Activated naive CD4-positive, alpha-beta T cell treated with anti-CD3 and anti-CD28 coated beads, Interleukin-2, amount 50 U/mL, for 24 hours (primary cell): ENCODE data around the gene MTA1.

Experiments used
- H3K27ac Mint-ChIP-seq: one replicate; pipeline ENCODE4 v1.8.0; 2021; ENCODE audit warnings: mild to moderate bottlenecking, mixed read lengths
- H3K27me3 Mint-ChIP-seq: one replicate; pipeline ENCODE4 v1.8.0; 2021; ENCODE audit warnings: mixed read lengths
- H3K36me3 Mint-ChIP-seq: one replicate; pipeline ENCODE4 v1.8.0; 2021; ENCODE audit warnings: mixed read lengths
- H3K4me1 Mint-ChIP-seq: one replicate; pipeline ENCODE4 v1.8.0; 2021; ENCODE audit warnings: mixed read lengths
- H3K4me3 Mint-ChIP-seq: one replicate; pipeline ENCODE4 v1.8.0; 2021; ENCODE audit warnings: mild to moderate bottlenecking, mixed read lengths
- H3K9me3 Mint-ChIP-seq: one replicate; pipeline ENCODE4 v1.8.0; 2021; ENCODE audit warnings: mixed read lengths

The MTA1 gene

DNA sequence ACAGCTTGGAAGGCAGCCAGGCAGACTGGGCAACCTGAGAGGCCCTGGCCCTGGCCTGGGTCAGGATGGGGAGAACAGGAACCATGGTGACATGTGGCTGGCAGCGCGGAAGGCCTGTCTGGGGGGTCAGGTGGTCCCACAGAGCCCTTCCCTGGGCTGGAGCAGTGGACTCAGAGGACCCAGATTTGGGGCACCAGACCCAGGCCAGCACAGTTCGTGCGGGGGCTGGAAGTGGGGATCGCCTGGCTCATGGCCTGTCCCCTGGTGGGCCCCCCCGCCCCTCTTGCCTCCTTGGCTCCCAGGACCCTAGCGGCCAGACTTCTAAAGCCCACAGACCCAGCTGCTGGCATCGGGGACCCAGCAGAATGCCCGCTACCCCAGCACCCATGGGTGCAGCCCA is 21.4 kb downstream of the MTA1 start:
- H3K36me3 Mint-ChIP-seq = peaks cover 3% of the 10 kb centered on the region
- H3K27me3 Mint-ChIP-seq = no peaks in the 10 kb centered on the region
- no peaks in the 10 kb centered on the region for H3K9me3 Mint-ChIP-seq
- no peak overlapping the region for H3K4me3 Mint-ChIP-seq
- peaks cover 4% of the 10 kb centered on the region for H3K4me1 Mint-ChIP-seq
- no peak overlapping the region for H3K27ac Mint-ChIP-seq

DNA sequence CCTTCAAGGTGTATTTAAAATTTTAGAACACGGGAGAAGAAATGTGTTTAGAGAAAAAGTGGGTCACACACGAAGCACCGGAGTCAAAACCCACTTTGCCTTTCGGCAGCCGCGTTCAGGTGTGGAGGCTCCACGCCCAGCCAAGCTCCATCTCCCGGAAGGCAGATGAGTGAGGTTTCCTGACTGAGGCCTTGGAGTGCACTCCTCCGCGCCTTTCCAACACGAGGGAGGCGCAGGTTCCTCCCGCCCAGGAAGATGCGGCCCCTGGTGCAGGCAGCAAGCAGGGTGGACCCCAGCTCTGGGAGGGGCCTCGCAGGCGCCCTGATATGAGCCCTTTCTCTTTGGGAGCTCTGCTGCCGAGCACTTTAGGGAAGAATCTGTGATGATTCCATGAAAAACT is 22.5 kb downstream of the MTA1 start:
- Mint-ChIP-seq H3K36me3 (peaks cover 2% of the 10 kb centered on the region), H3K4me3 (no peak overlapping the region), H3K4me1 (no peaks in the 10 kb centered on the region), H3K9me3 (no peaks in the 10 kb centered on the region), H3K27ac (no peak overlapping the region), H3K27me3 (no peaks in the 10 kb centered on the region)

DNA sequence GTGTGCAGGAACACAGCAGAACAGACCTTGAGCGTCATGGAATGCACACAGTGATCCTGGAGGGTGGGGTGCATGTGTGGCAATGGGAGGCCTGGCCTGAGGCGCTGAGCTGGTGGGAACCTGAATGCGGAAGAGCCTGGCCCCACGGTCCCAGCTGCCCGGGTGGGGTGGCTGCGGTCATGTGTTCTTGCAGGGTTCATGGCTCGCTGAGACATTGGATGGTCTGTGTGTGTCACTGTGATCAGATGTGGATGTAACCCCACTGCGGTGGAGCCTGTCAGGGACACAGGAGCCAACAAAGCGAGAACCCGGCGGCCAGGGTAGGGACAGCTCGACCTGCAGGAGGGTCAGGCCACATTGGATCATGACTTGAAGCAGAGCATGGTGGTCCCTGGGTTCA is 23.2 kb downstream of the MTA1 start:
- Mint-ChIP-seq H3K36me3 (peaks cover 2% of the 10 kb centered on the region), H3K9me3 (no peaks in the 10 kb centered on the region), H3K27me3 (no peaks in the 10 kb centered on the region), H3K4me3 (no peak overlapping the region), H3K27ac (no peak overlapping the region), H3K4me1 (no peaks in the 10 kb centered on the region)

DNA sequence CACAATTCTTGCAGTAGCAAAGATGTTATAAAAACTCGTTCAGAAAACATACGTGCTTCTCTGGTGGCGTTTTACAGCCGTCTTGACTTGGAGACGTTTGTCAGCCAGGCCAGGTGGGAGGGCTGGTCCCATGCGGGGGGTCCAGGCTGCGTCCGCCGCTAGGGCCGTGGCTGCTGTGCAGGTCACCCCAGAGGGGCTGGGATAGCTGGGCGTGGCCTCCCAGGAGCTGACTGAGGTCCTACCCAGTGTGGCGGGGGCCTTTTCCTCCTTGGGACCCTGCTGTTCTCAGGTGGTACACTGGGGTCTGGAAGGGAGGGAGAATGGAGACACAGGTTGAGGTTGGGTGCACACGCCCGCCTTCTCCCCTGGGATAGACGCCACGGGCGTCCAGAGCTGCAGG is 25.2 kb downstream of the MTA1 start:
- no peak overlapping the region for H3K27ac Mint-ChIP-seq
- no peaks in the 10 kb centered on the region for H3K9me3 Mint-ChIP-seq
- no peak overlapping the region for H3K4me3 Mint-ChIP-seq
- H3K4me1 Mint-ChIP-seq = no peaks in the 10 kb centered on the region
- H3K27me3 Mint-ChIP-seq = no peaks in the 10 kb centered on the region
- H3K36me3 Mint-ChIP-seq = peaks cover 2% of the 10 kb centered on the region

DNA sequence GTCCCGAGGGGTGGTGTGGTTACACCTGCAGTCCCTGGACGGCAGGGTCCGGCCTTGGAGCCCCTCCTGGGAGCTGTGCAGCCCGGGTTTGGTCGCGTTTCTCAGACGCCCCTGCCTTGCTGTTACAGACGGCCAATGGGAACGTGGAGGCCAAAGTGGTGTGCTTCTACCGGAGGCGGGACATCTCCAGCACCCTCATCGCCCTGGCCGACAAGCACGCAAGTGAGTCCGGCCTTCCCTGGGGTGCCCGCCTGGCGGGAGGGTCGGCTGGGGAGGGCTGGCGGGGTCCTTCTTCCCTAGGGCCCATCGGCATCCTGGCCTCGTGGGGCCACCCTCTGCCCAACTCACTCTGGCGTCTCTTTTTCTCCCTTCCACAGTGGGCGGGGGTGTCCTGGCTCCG is 25.7 kb downstream of the MTA1 start:
- Mint-ChIP-seq H3K36me3 (peaks cover 2% of the 10 kb centered on the region), H3K4me3 (no peak overlapping the region), H3K27me3 (no peaks in the 10 kb centered on the region), H3K4me1 (no peaks in the 10 kb centered on the region), H3K27ac (no peak overlapping the region), H3K9me3 (no peaks in the 10 kb centered on the region)

DNA sequence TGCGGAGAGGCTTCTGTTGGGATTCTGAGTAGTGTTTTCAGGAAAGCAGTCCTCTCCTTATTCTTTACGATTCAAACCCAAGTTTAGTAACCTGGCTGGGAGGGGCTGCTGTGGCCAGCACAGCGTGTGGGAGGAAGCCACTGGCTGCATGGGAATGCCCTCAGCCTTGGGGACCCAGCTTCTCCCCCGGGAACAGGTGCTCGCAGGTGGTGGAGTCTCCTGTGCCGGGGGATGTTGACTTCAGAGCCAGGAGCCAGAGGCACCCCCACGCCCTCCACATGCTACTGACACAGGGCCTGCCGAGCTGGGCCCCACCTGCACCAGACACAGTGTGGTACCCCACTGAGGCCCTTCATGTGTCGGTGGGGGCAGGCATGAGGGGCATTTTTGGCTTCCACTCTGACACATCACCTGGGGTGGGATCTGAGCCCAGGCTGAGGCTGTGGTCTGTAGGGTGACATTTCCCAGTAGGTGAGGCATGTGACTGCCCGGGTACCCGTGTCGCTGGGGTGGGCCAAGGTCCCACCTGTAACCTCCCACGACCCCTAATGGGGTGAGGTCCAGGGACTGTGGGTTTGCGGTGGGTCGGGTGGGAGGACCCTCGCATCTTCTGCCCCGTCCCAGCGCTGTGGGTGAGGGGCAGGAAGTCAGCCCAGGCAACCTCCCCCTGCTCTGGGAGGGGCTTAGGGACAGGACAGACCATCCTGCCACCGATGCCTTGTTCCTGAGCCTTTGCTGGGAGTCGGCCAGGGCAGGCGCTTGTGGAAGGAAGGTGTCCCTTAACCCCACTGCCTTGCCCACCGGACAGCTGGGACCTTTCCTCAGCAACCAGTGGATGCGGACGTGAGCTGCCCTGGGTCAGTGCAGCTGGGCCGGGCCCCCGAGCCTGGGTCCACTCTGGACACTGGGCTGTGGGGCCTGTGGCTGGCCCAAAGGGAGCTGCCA is 26.5 kb downstream of the MTA1 start:
- no peaks in the 10 kb centered on the region for H3K4me1 Mint-ChIP-seq
- no peaks in the 10 kb centered on the region for H3K27me3 Mint-ChIP-seq
- H3K36me3 Mint-ChIP-seq = peaks cover 2% of the 10 kb centered on the region
- no peaks in the 10 kb centered on the region for H3K9me3 Mint-ChIP-seq
- H3K4me3 Mint-ChIP-seq = no peak overlapping the region
- peak overlapping the region; percentile 23 for H3K27ac Mint-ChIP-seq

DNA sequence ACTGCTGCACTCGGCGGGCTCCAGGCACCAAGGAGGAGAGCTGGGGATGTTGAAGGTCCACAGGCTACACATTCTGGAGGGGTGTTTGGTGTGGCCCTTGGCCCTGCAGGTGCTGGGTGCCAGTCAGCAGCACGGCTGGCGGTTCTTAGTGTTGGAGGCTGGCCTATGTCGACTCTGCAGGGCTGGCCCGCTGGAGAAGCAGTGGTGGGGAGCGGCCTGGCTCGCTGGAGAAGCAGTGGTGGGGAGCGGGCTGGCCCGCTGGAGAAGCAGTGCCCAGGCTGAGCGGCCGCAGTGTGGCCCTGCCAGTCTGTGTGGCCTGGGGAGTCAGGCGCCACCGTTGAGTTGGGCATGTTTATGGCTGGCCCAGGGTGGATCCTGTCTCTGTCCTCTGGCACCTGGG is 27.3 kb downstream of the MTA1 start:
- Mint-ChIP-seq H3K9me3 (no peaks in the 10 kb centered on the region), H3K27ac (no peak overlapping the region), H3K4me3 (no peak overlapping the region), H3K27me3 (no peaks in the 10 kb centered on the region), H3K36me3 (no peaks in the 10 kb centered on the region), H3K4me1 (no peaks in the 10 kb centered on the region)

DNA sequence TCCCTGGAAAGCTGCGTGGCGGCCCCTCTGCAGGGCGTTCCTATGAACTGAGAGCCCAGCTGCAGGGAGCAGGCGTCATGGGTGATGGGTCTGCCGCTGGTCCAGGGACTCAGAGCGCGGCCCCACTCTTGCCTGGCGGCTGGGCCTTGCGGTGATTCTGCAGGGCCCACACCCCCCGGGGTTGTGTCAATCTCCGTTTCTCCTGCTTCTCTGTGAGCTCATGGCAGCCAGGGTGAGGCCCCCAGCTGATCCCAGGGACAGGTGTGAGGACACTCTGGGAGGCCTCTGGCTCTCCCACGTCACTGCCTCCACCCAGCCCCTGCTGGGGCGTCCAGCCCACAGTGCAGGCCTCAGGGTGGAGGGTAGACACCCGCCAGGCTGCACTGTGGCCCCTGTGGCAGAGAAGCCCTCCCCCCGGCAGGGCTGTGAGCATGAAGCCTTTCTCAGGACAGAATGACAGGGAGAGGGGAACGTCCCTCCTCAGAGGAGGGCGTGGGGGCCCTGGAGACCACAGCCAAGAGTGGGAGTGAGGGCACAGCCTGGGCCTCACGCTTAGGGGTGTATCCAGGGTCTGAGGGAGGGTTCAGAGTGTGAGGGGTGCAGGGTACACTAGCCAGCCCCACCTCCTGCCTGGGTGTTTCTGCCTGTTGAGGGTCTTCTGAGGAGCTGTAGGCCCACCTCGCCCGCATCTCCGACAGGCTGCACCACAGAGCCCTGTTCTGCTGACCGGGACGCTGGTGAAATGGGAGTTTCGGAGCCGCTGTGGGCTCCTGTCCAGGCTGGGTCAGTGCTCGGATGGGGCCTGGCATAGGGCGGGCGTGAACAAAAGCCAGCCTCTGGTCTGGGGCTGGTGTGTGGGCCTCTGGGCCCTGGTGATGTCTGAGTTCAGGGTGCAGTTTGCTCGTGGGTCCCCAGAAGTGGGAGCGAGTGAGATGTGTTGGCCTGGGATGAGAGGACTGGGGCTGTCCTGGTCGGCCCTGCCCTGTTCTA is 28.3 kb downstream of the MTA1 start:
- no peak overlapping the region for H3K27ac Mint-ChIP-seq
- H3K4me3 Mint-ChIP-seq = no peak overlapping the region
- H3K36me3 Mint-ChIP-seq = peaks cover 2% of the 10 kb centered on the region
- no peaks in the 10 kb centered on the region for H3K4me1 Mint-ChIP-seq
- H3K27me3 Mint-ChIP-seq = no peaks in the 10 kb centered on the region
- H3K9me3 Mint-ChIP-seq = no peaks in the 10 kb centered on the region

DNA sequence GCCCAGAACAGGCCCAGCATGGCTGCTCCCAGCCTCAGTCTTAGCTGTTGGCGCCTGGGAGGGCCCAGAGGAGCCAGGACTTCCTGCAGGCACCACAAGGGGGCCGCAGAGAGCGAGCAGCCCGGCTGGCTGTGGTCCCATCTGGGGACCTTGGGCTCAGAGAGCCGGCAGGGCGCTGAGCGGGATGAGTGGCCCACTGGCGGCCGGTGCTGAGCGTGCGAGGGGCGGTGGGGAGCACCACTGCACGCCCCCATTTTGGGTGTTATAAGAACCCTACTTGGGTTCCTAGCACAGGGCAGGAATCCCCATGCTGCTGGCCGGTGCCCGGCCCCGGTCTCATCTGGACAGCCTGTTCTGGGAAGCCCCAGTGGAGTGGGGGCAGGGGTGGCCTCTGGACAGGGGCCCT is 29.1 kb downstream of the MTA1 start:
- Mint-ChIP-seq H3K4me3 (no peak overlapping the region), H3K36me3 (peaks cover 2% of the 10 kb centered on the region), H3K9me3 (no peaks in the 10 kb centered on the region), H3K27me3 (no peaks in the 10 kb centered on the region), H3K27ac (no peak overlapping the region), H3K4me1 (no peaks in the 10 kb centered on the region)

DNA sequence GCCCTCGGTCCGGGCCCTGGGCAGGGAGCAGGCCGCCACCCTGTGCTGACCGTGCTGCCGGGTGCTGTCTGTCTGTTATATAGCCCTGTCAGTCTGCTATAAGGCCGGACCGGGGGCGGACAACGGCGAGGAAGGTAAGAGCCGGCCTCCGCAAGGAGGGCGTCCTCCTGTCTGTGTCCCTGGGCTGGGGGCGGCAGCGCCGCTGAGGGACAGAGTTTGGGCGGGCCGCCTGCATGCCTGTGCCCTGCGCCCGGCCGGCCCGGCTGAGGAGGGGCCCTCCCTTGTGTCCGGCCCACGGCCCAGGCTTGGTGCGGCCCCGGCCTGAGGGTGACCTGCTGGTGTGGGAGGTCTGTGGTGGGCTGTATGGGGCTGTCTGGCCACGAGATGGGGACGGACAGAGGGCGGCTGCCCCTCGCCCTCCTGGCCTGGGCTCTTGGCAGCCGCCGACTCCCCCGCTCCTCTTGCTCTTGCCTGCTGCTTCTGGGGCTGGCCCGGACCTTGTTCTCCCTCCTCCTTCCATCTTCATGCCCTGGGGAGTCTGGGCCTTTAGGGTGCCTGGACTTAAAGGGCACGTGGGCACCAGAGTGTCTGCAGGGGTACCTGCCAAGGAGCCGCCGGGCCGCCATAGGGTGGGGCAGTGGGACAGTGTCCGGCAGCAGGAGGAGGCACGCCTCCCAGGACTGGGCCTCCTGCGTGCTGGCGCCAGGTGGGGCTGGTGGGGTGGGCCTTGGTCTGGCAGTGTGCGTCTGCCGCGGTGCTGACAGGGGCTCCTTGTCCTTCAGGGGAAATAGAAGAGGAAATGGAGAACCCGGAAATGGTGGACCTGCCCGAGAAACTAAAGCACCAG is 29.9 kb downstream of the MTA1 start:
- Mint-ChIP-seq H3K27me3 (no peaks in the 10 kb centered on the region), H3K27ac (no peak overlapping the region), H3K4me1 (no peaks in the 10 kb centered on the region), H3K36me3 (peaks cover 2% of the 10 kb centered on the region), H3K4me3 (no peak overlapping the region), H3K9me3 (no peaks in the 10 kb centered on the region)

DNA sequence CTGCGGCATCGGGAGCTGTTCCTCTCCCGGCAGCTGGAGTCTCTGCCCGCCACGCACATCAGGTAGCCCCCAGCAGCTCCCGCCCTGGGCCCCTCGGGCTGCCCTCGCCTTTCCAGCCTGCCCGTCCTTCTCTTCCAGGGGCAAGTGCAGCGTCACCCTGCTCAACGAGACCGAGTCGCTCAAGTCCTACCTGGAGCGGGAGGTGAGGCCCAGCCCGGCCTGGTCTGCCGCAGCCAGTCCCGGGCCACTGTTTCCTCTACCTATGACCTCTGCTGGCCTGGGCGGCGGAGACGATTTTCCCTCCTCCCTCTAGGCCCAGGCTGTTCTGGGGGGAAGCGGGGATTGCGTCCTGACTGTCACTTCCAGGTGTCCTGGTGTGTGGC is 30.5 kb downstream of the MTA1 start:
- Mint-ChIP-seq H3K9me3 (no peaks in the 10 kb centered on the region), H3K4me1 (no peaks in the 10 kb centered on the region), H3K36me3 (peaks cover 2% of the 10 kb centered on the region), H3K4me3 (no peak overlapping the region), H3K27ac (no peak overlapping the region), H3K27me3 (no peaks in the 10 kb centered on the region)

DNA sequence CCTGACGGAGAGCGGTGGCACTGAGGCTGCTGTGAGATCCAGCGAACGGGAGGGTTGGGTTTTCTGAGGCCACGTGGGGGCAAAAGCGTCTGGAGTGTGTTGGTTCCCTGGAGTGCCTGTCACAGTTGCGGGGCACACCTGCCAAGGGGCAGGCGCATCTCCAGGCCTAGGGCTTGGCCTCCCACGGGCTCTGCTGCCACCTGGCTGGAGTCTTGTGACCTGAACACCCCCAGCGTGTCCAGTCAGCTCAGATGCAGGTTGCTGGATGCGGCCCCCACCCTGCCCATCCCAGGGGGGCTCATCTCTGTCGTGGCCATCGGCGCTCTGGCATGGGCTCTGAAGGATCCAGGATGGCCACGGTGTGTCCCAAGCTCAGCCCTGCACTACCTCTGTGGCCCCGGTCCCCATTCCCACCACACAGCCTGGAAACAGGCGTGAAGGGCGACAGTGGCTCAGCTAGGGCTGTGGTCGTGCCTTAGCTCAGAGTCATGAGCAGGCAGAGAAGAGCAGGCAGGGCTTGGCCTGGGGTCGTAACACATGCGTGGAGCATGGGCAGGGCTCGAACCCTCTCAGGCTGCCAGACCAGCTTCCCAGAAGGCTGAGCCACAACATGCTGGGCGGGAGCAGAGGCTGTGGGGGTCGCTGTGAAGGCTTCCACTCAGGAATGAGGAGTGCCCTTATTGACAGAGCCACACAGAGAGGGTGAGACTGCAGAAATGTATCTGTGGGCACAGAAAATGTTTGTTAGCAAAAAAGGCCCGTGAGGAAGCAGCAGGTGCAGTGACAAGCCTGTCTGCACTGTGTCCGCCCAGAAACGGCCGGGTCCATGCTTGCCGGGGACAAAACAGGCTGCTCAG is 31.5 kb downstream of the MTA1 start:
- Mint-ChIP-seq H3K9me3 (no peaks in the 10 kb centered on the region), H3K4me1 (no peaks in the 10 kb centered on the region), H3K27ac (no peak overlapping the region), H3K36me3 (peaks cover 5% of the 10 kb centered on the region), H3K27me3 (no peaks in the 10 kb centered on the region), H3K4me3 (no peak overlapping the region)

DNA sequence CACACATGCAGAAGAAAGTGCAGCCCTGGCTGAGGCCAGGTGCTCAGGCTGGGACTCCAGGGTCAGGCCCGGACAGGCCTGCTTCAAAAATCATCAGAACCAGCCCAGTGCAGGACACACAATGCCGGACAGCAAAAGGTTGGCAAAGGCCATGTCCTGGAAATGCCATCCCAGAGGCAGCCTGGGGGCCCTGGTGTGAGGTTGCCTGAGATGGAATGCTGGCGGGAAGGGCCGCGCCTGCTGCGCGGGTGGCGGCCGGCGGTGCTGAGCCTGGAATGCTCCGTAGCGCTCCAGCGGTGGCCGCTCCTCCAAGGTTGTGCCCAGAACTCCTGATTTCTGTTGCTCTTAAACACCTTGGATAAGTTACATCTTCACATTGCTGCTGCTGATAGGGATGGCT is 33.3 kb downstream of the MTA1 start:
- Mint-ChIP-seq H3K27ac (no peak overlapping the region), H3K27me3 (no peaks in the 10 kb centered on the region), H3K4me3 (no peak overlapping the region), H3K4me1 (no peaks in the 10 kb centered on the region), H3K36me3 (peaks cover 5% of the 10 kb centered on the region), H3K9me3 (no peaks in the 10 kb centered on the region)

DNA sequence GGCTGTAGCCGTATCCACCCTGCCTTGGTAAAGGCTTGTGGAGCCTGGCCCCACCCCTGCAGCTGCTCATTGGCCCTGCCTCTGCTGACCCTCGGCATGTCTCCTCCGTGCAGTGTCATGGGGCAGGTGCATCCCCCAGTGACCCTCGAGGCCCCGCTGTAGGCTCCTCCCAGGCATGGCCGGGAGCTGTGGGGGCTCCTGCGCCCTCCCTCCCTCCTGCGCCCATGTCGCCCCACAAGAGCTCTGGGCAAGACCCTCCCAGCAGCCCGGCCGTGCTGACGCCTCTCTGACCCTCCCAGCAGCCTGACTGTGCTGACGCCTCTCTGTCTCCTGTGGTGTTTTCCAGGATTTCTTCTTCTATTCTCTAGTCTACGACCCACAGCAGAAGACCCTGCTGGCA is 34.2 kb downstream of the MTA1 start:
- H3K4me1 Mint-ChIP-seq = no peaks in the 10 kb centered on the region
- no peak overlapping the region for H3K27ac Mint-ChIP-seq
- peaks cover 5% of the 10 kb centered on the region for H3K36me3 Mint-ChIP-seq
- no peak overlapping the region for H3K4me3 Mint-ChIP-seq
- no peaks in the 10 kb centered on the region for H3K27me3 Mint-ChIP-seq
- no peaks in the 10 kb centered on the region for H3K9me3 Mint-ChIP-seq
